ENCODE results near the gene ITGA5. TPM values are rescaled to one million over a fixed set of nuclear protein-coding genes. Genes with fewer than 3 reads are reported as not detected.
A peak's percentile ranks its signal among the peaks of the same experiment; 100 is the strongest.

The ITGA5 gene
- total and polyA plus RNA-seq, 9 donors = 32.6 to 100.0 (median 41.5) TPM

- H3K4me3 ChIP-seq = peak overlapping the region; percentile 97
- peak overlapping the region; percentile 74 to 84 for H3K27ac ChIP-seq
- intact Hi-C loops (cut with DNase I) = no loop called here
- H3K27me3 ChIP-seq = no peaks in the 10 kb centered on the region
- DNase-seq = peak; percentile 50 to 66 (median 59)
- peak; percentile 12 for TF ChIP-seq POLR2A (IDR thresholded peaks at IDR 0.05)
- no peak for TF ChIP-seq EP300 (IDR thresholded peaks at IDR 0.05)
- no peaks in the 10 kb centered on the region for H3K9me3 ChIP-seq
- 2 to 3% (median 2%) methylated on average over 16 to 25 of the region's 25 CpGs for WGBS, 3 donors
- peaks cover 19% of the 10 kb centered on the region for H3K4me1 ChIP-seq (ENCODE audit: insufficient read depth)
- no peaks in the 10 kb centered on the region for H3K36me3 ChIP-seq
Measured at GRCh38 chr12:54417712-54418440, 1.2 kb downstream of the ITGA5 start.

DNA sequence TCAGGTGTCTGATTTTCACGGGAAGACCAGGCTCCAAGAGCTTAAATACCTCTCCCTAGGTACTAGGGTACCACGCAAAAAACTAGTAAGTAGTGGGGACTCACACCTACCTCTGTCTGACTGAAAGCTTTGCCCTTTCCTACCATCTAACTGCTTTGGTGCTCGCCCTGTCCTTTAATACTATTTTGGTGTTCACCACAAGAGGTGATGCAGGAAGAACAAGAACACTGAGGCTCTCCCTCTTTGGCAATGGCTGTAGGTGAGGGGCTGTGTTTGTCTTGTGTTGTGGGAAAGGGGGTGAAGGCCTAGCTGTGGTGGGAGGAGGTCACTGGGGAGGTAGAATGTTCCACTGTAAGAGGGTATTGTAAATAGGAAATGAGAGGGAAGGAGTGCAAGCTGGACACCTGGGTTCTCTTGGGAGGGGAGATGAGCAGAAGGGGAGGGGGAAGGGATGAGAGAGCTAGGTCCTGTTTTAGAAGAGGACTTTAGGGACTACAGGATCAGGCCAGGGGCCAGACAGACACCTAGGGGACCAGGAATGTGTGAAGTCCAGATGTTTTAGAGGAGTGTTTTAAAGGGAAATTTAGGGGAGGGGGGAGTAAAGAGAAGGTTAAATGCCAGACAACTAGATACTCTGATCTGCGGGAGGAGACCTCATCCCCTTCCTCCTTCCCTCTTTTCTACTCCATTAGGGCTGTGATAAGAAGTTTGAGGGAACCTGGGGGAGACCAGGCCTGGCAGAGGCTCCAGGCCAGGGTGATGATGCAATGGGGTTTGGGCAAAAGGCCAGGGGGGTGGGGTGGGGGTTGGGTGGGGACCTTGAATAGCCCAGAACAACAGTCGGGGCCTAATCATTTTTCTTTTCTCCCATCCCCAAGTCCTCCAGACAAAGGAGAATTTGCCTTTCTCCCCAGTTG is 2.1 kb downstream of the ITGA5 start:
- H3K4me1 ChIP-seq (ENCODE audit: insufficient read depth) = peaks cover 21% of the 10 kb centered on the region
- H3K9me3 ChIP-seq = no peaks in the 10 kb centered on the region
- H3K27ac ChIP-seq = peak overlapping the region; percentile 74 to 84
- H3K27me3 ChIP-seq = no peaks in the 10 kb centered on the region
- H3K4me3 ChIP-seq = peak overlapping the region; percentile 97
- DNase-seq = peak; percentile 57 to 71 (median 66)
- WGBS, 3 donors = 48 to 62% (median 55%) methylated on average over 5 of the region's 5 CpGs
- TF ChIP-seq POLR2A (IDR thresholded peaks at IDR 0.05) (no peak), EP300 (IDR thresholded peaks at IDR 0.05) (no peak)
- intact Hi-C loops (cut with DNase I) = no loop called here
- no peaks in the 10 kb centered on the region for H3K36me3 ChIP-seq

- WGBS, 3 donors = 69 to 76% (median 71%) methylated on average over 4 of the region's 4 CpGs
- no peak overlapping the region for H3K27ac ChIP-seq
- peaks cover 19% of the 10 kb centered on the region for H3K4me1 ChIP-seq (ENCODE audit: insufficient read depth)
Measured at GRCh38 chr12:54415221-54415929, 3.7 kb downstream of the ITGA5 start.

DNA sequence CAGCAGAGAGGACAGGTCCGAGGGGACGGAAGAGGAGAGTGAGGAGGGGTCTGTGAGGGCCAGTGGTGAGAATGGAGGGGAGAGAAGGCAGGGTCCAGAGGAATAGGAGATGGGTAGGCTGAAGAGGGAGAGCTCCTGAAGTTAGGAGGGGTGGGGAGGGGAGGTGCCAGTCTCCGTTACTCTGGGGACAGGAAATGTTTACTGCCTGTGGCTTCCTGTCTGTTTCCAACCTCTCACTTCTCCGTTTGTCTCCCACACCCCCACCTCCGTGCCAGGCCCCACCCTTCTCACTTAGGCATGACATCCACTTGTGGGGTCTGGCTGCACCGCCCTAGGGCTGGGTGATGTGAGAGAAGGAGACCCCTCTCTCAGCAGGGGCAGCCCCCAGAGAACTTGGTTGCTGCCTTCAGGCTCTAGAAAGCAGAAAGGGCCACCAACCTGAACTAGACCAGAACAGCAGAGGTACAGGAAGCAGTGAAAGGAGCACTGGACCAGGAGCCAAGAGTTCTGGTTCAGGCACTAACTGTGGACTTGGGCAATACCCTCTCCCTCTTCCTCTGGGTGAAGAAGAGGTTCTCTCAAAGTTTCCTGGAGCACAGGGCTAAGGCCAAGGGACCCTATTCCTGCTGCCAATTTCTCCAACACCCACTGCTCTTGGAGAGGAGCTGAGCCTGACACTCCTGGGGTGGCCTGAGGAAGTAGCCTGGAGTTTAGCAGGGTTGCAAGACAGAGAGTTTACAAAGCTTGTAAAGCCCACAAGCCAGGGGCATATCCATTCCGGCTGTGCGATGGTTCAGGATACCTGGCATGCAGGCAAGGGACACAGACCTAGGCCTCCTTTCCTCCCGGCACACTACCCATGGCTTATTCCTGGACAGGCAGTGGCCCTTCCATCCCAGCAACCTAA is 5.5 kb downstream of the ITGA5 start:
- WGBS, 3 donors = 69 to 73% (median 73%) methylated on average over 9 of the region's 9 CpGs
- intact Hi-C loops (cut with DNase I) = no loop called here
- H3K4me1 ChIP-seq (ENCODE audit: insufficient read depth) = peaks cover 13% of the 10 kb centered on the region
- no peaks in the 10 kb centered on the region for H3K27me3 ChIP-seq
- no peak for TF ChIP-seq CTCF (IDR thresholded peaks at IDR 0.05)
- no peak for TF ChIP-seq EP300 (IDR thresholded peaks at IDR 0.05)
- H3K27ac ChIP-seq = no peak overlapping the region
- H3K36me3 ChIP-seq = no peaks in the 10 kb centered on the region
- no peaks in the 10 kb centered on the region for H3K9me3 ChIP-seq
- peak overlapping the region; percentile 17 for H3K4me3 ChIP-seq
- no peak for DNase-seq

More at GRCh38 chr12:54415221-54415929, 3.7 kb downstream of the ITGA5 start:
- intact Hi-C loops (cut with DNase I) = no loop called here
- Histone ChIP-seq H3K27me3 (no peaks in the 10 kb centered on the region), H3K36me3 (no peaks in the 10 kb centered on the region), H3K4me3 (peak overlapping the region; percentile 97), H3K9me3 (no peaks in the 10 kb centered on the region)
- no peak for DNase-seq
- TF ChIP-seq CTCF (IDR thresholded peaks at IDR 0.05) (no peak), POLR2A (IDR thresholded peaks at IDR 0.05) (no peak), EP300 (IDR thresholded peaks at IDR 0.05) (no peak)
